OCI-LY3 (cell line): ENCODE data around the gene B4GALT4.

Experiments used
- EZH2phosphoT487 ChIP-seq: fragments of 200-600 bp; shearing (Covaris generic); IDR thresholded peaks from 2 replicates; pipeline ENCODE4 v1.6.1; 2018; ENCODE audit warnings: antibody characterized with exemption, mixed run types, low read depth
- TF ChIP-seq, protein P1 (sequence below): fragments of 200-600, 300-600 bp; sonication (generic); IDR thresholded peaks from 2 replicates; pipeline ENCODE4 v1.5.1; 2014; ENCODE audit warnings: antibody characterized with exemption, low read length, low read depth

GRCh38 chr3:119184111-119184510 lies 56.6 kb downstream of the B4GALT4 start:
- TF ChIP-seq, protein P1, sequence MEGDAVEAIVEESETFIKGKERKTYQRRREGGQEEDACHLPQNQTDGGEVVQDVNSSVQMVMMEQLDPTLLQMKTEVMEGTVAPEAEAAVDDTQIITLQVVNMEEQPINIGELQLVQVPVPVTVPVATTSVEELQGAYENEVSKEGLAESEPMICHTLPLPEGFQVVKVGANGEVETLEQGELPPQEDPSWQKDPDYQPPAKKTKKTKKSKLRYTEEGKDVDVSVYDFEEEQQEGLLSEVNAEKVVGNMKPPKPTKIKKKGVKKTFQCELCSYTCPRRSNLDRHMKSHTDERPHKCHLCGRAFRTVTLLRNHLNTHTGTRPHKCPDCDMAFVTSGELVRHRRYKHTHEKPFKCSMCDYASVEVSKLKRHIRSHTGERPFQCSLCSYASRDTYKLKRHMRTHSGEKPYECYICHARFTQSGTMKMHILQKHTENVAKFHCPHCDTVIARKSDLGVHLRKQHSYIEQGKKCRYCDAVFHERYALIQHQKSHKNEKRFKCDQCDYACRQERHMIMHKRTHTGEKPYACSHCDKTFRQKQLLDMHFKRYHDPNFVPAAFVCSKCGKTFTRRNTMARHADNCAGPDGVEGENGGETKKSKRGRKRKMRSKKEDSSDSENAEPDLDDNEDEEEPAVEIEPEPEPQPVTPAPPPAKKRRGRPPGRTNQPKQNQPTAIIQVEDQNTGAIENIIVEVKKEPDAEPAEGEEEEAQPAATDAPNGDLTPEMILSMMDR: no peak
- TF ChIP-seq EZH2phosphoT487: no peak
